A549 treated with dexamethasone at 1 μM for 4 hours (cell line): ENCODE data around the gene PPP1R27. TPM values are rescaled to one million over a fixed set of nuclear protein-coding genes. Genes with fewer than 3 reads are reported as not detected.

Experiments
- total RNA-seq: library from RNA; stranded (reverse); fragments of 200-300 nt; extraction: Qiagen RNA extraction; gene quantifications from 5 replicates; pipeline ENCODE4 v1.2.3, GENCODE V29; 2022

PPP1R27 gene, protein sequence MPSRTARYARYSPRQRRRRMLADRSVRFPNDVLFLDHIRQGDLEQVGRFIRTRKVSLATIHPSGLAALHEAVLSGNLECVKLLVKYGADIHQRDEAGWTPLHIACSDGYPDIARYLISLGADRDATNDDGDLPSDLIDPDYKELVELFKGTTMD
- total RNA-seq, result 0.19 to 0.42 TPM (median 0.27 TPM) in 5 replicates

DNA sequence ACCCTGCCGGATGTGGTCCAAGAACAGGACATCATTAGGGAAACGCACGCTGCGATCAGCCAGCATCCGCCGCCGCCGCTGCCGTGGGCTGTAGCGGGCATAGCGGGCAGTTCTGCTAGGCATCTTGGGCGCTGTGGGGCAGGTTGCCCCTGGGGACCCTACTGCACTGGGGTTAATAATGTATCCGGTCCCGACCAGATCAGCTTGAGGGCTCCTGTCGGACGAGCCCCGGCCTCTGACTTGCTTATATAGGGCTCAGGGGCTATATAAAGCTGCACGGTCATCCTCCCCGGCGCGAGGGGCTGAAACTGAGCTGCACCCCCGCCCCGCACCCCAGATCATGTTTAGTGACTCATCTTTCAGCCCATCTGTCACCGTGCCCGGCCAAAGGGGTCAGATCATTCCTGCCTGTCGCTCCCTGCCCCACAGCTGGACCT is at the start of gene PPP1R27:
PPP1R27 (minus strand) TSS at position 220 of the 437 bp plus-strand sequence; CDS start at position 123, 97 bp downstream.

DNA sequence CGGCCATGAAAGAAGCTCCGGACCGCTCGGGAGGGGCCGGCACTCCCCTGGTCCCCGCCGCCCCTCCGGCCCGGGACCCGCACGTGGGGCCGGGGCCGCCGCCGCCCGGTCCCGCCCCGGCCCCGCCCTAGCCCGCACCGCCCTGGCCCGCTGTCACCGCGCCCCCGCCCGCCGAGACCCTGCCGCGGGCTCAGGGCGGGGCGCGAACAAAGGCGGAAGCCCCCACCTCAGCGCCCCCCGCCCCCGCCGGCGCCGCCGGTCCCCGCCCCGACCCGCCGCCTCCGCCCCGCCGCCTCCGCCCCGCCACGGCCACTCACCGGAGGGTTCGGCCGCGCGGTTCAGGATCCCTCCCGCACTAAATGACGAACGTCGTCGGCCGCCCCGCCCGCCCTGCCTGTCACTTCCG is 36.1 kb upstream of the PPP1R27 start, which contains the start of gene ARHGDIA:
ARHGDIA (minus strand) TSS at position 357 of the 406 bp plus-strand sequence. CDS start 1,407 bp downstream, outside the sequence.

DNA sequence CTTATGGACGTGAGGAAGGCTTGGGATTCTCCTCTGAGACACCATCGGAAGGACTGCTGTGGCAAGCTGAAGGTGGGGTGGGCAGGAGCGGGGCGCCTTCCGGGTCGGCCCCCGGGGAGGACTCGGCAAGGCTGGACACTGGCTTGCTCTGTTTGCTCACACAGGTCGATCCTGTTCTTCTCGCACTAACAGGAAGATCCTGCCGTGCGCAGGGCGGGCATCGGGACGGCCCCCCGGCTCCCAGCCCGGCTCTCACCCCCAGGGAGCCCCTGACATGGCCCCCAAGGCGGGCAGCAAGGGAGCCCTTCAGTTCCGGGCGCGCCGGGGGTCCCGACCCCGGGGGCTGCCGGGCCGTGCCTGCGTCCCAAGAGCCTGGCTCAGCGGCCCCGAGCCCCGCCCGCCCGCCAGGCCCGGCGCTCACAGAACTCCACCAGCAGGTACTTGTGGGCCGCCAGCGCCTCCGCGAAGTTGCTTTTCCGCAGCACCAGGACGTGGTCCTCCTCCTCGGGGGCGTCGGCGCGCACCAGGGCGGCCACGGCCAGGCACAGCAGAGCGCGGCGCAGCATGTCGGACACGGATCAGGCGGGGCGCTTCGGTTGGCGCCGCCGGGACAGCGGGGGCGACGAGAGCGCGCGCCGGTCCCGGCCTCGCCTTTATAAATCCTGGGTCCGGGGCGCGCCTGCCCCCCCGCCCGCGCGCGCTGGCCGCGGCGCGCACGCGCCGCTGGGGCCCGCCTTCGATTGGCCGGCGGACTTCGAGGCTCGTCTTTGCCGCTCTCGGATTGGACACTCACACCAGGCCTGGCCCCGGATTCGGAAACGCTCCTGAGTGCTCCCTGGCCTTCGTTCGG is 25.3 kb upstream of the PPP1R27 start, which contains the start of gene P4HB:
P4HB (minus strand) TSS at position 630 of the 850 bp plus-strand sequence; CDS start at position 566, 64 bp downstream.

DNA sequence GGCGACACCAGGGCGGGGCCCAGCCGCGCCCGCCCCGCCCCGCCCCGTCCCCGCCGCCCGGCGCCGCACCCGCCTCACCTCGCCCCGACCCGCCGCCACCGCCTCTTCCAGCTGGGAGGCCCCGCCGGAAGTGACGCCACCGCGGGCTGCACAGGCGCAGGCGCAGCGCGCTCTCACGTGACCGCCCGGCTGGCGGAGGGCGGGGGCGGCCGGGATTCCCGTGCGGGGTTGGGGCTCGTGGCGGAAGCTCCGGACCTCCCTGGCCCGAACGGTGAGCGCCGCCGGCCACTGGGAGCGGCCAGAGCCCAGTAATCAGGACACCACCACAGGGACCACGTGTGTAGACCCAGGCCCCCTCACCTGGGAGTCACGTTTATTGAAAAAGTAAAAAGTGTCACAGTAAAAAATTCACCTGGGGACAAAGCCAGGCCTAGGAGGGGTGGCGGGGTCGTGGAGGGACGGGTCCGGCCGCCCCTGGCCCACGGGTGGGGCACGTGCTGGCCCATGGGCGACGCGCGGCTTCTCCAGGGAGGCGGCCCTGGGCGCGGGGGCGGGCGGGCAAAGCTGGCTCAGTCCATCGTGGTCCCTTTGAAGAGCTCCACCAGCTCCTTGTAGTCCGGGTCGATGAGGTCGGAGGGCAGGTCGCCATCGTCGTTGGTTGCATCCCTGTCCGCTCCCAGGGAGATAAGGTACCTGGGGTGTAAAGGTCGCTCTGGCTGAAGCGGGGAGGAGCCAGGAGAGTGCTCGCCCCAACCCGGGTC is 1.5 kb downstream of the PPP1R27 start, which contains the start of gene MCRIP1:
MCRIP1 (minus strand) TSS at position 132 of the 761 bp plus-strand sequence. CDS start 8,785 bp downstream, outside the sequence.

DNA sequence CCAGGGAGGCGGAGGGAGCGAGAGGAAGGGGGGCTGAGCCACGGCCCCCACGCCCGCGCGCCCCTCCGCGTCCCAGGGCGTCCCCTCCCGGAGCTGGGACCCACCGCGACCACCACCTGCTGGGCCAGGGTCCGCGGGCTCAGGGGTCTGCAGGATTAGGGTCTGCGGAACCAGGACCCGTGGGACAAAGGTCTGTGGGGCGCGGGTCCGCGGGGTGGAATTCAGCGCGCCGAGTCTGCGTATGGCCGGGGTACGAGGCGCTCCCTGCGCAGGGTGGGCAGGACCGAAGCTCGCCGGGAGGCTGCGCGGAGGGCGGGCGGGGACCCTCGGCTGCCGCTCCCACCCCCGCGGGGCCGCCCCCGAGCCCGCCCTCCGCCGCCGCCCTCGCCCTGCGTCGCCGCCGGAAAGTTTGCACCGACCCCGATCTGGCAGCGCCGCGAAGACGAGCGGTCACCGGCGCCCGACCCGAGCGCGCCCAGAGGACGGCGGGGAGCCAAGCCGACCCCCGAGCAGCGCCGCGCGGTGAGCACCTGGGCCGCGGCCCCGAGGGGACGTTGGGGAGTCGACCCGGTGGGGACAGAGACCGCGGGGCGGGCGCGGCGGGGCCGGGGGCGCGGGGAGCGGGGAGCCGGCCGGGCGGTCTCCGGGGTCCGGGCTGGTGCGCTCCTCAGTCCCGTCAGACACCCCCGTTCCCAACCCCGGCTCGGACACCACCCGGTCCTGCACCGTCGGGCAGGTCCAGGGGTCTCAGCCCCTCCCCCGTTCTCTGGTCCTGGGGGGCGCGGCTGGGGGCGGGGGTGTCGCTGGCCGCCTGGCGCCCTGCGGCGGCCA is 30.9 kb downstream of the PPP1R27 start, which contains the start of gene GCGR:
GCGR (plus strand) TSS at position 423 of the 831 bp plus-strand sequence. CDS start 4,869 bp downstream, outside the sequence.

Other genes starting within 250 kb of the PPP1R27 start
- 78.4 to 102 TPM (median 96.0 TPM) in 5 replicates for gene NPLOC4, start 197.9 kb downstream of the PPP1R27 start, total RNA-seq
- gene TSPAN10, start 197.9 kb downstream of the PPP1R27 start, total RNA-seq, result 4.0 to 5.5 TPM (median 4.3 TPM) in 5 replicates
- 1.5 to 3.6 TPM (median 2.2 TPM) in 5 replicates for gene PDE6G, start 178.5 kb downstream of the PPP1R27 start, total RNA-seq
- gene OXLD1, start 168.4 kb downstream of the PPP1R27 start, total RNA-seq, result 31.2 to 55.4 TPM (median 50.7 TPM) in 5 replicates
- 56.0 to 72.5 TPM (median 62.3 TPM) in 5 replicates for gene CCDC137, start 168.3 kb downstream of the PPP1R27 start, total RNA-seq
- 40.2 to 45.0 TPM (median 42.3 TPM) in 5 replicates for gene ARL16, start 151.3 kb downstream of the PPP1R27 start, total RNA-seq
- 136 to 196 TPM (median 182 TPM) in 5 replicates for gene HGS, start 151.0 kb downstream of the PPP1R27 start, total RNA-seq
- gene MRPL12, start 131.7 kb downstream of the PPP1R27 start, total RNA-seq, result 203 to 295 TPM (median 273 TPM) in 5 replicates
- 25.4 to 45.1 TPM (median 41.3 TPM) in 5 replicates for gene SLC25A10, start 122.8 kb downstream of the PPP1R27 start, total RNA-seq
- gene GCGR, start 30.9 kb downstream of the PPP1R27 start, total RNA-seq, result 0.08 to 0.56 TPM (median 0.33 TPM) in 5 replicates
- 81.7 to 100 TPM (median 89.2 TPM) in 5 replicates for gene MCRIP1, start 1.8 kb downstream of the PPP1R27 start, total RNA-seq
- 735 to 768 TPM (median 746 TPM) in 5 replicates for gene P4HB, start 25.5 kb upstream of the PPP1R27 start, total RNA-seq
- gene ARHGDIA, start 36.3 kb upstream of the PPP1R27 start, total RNA-seq, result 587 to 631 TPM (median 602 TPM) in 5 replicates
- gene ALYREF, start 56.5 kb upstream of the PPP1R27 start, total RNA-seq, result 182 to 229 TPM (median 212 TPM) in 5 replicates
- gene ANAPC11, start 56.7 kb upstream of the PPP1R27 start, total RNA-seq, result 198 to 216 TPM (median 207 TPM) in 5 replicates
- 0.34 to 0.63 TPM (median 0.62 TPM) in 5 replicates for gene NPB, start 67.2 kb upstream of the PPP1R27 start, total RNA-seq
- 13.7 to 17.4 TPM (median 16.1 TPM) in 5 replicates for gene PCYT2, start 76.3 kb upstream of the PPP1R27 start, total RNA-seq
- 27.2 to 42.5 TPM (median 37.4 TPM) in 5 replicates for gene SIRT7, start 83.1 kb upstream of the PPP1R27 start, total RNA-seq
- 19.5 to 29.0 TPM (median 25.9 TPM) in 5 replicates for gene MAFG, start 92.7 kb upstream of the PPP1R27 start, total RNA-seq
- 59.9 to 84.2 TPM (median 83.7 TPM) in 5 replicates for gene PYCR1, start 102.2 kb upstream of the PPP1R27 start, total RNA-seq
- gene MYADML2, start 112.2 kb upstream of the PPP1R27 start, total RNA-seq, result not detected in 5 replicates
- 0.20 to 0.44 TPM (median 0.31 TPM) in 5 replicates for gene NOTUM, start 126.1 kb upstream of the PPP1R27 start, total RNA-seq
- 17.1 to 25.9 TPM (median 24.4 TPM) in 5 replicates for gene ASPSCR1, start 142.6 kb upstream of the PPP1R27 start, total RNA-seq
- gene CENPX, start 187.8 kb upstream of the PPP1R27 start, total RNA-seq, result 145 to 169 TPM (median 152 TPM) in 5 replicates
- 6.6 to 14.0 TPM (median 12.5 TPM) in 5 replicates for gene LRRC45, start 188.3 kb upstream of the PPP1R27 start, total RNA-seq
- gene RAC3, start 196.6 kb upstream of the PPP1R27 start, total RNA-seq, result 26.3 to 41.3 TPM (median 39.9 TPM) in 5 replicates
- 67.6 to 94.3 TPM (median 88.7 TPM) in 5 replicates for gene DCXR, start 202.6 kb upstream of the PPP1R27 start, total RNA-seq
- 16.9 to 23.8 TPM (median 22.2 TPM) in 5 replicates for gene RFNG, start 216.8 kb upstream of the PPP1R27 start, total RNA-seq
- 98.9 to 142 TPM (median 133 TPM) in 5 replicates for gene GPS1, start 216.8 kb upstream of the PPP1R27 start, total RNA-seq
- gene DUS1L, start 230.8 kb upstream of the PPP1R27 start, total RNA-seq, result 71.1 to 133 TPM (median 117 TPM) in 5 replicates